Glutamatergic neuron (in vitro differentiated cells): Measurements from ENCODE around the gene S100P. TPM values are rescaled to one million over a fixed set of nuclear protein-coding genes. Genes with fewer than 3 reads are reported as not detected.

Source experiments
- DNase-seq: peaks from one replicate; pipeline ENCODE4 v3.0.0; 2022
- H3K27ac Mint-ChIP-seq: one replicate; pipeline ENCODE4 v1.8.0; 2020; ENCODE audit warnings: mild to moderate bottlenecking, mixed read lengths, inconsistent platforms; ENCODE audit not compliant: unreplicated experiment
- H3K27me3 Mint-ChIP-seq: one replicate; pipeline ENCODE4 v1.8.0; 2020; ENCODE audit warnings: mild to moderate bottlenecking, moderate library complexity, mixed read lengths, inconsistent platforms; ENCODE audit not compliant: unreplicated experiment
- H3K36me3 Mint-ChIP-seq: one replicate; pipeline ENCODE4 v1.8.0; 2020; ENCODE audit warnings: mild to moderate bottlenecking, mixed read lengths, inconsistent platforms; ENCODE audit not compliant: unreplicated experiment
- H3K4me1 Mint-ChIP-seq: one replicate; pipeline ENCODE4 v1.8.0; 2020; ENCODE audit warnings: mild to moderate bottlenecking, low read depth, mixed read lengths, inconsistent platforms; ENCODE audit not compliant: unreplicated experiment
- H3K4me3 Mint-ChIP-seq: one replicate; pipeline ENCODE4 v1.8.0; 2020; ENCODE audit warnings: mild to moderate bottlenecking, mixed read lengths, inconsistent platforms; ENCODE audit not compliant: unreplicated experiment
- H3K9me3 Mint-ChIP-seq: one replicate; pipeline ENCODE4 v1.8.0; 2020; ENCODE audit warnings: mild to moderate bottlenecking, moderate library complexity, mixed read lengths, inconsistent platforms; ENCODE audit not compliant: unreplicated experiment
- CTCF ChIP-seq: fragments of 200-600 bp; sonication (generic); IDR thresholded peaks from one replicate; pipeline ENCODE4 v1.5.0; 2021; ENCODE audit not compliant: partially characterized antibody, unreplicated experiment
- total RNA-seq: library from RNA; stranded (reverse); fragmentation: NEBNext Ultra II Directional; extraction: Animal tissue kit (Norgen Biotek cat#: 25700); gene quantifications from one replicate; pipeline ENCODE4 v1.2.1, GENCODE V29; 2021; ENCODE audit not compliant: unreplicated experiment

The S100P gene
- total RNA-seq, 1 donor from 2014 or later: not detected

- peaks cover 9% of the 10 kb centered on the region for H3K27me3 Mint-ChIP-seq
- H3K27ac Mint-ChIP-seq: no peak overlapping the region
- no peak for DNase-seq
- H3K36me3 Mint-ChIP-seq: no peaks in the 10 kb centered on the region
- peaks cover 20% of the 10 kb centered on the region for H3K4me1 Mint-ChIP-seq
- TF ChIP-seq CTCF: no peak
- peaks cover 18% of the 10 kb centered on the region for H3K9me3 Mint-ChIP-seq
- no peak overlapping the region for H3K4me3 Mint-ChIP-seq
Measured at GRCh38 chr4:6732441-6733357, 39.0 kb downstream of the S100P start.

- TF ChIP-seq CTCF: no peak
- peak overlapping the region; percentile 1 for H3K27ac Mint-ChIP-seq
Measured at GRCh38 chr4:6733358-6734164, 39.9 kb downstream of the S100P start.

GRCh38 chr4:6734165-6734786, 40.6 kb downstream of the S100P start:
- Mint-ChIP-seq H3K4me1 (peaks cover 12% of the 10 kb centered on the region), H3K36me3 (no peaks in the 10 kb centered on the region), H3K4me3 (no peak overlapping the region), H3K27ac (peak overlapping the region; percentile 52), H3K27me3 (peaks cover 9% of the 10 kb centered on the region), H3K9me3 (peaks cover 12% of the 10 kb centered on the region)
- no peak for DNase-seq
- no peak for TF ChIP-seq CTCF

More at GRCh38 chr4:6733358-6734164, 39.9 kb downstream of the S100P start:
- Mint-ChIP-seq H3K4me3 (no peak overlapping the region), H3K9me3 (peaks cover 14% of the 10 kb centered on the region), H3K27me3 (peaks cover 9% of the 10 kb centered on the region), H3K36me3 (no peaks in the 10 kb centered on the region), H3K4me1 (peaks cover 16% of the 10 kb centered on the region)
- no peak for DNase-seq

- H3K4me3 Mint-ChIP-seq: no peak overlapping the region
- H3K9me3 Mint-ChIP-seq: peaks cover 3% of the 10 kb centered on the region
- no peak for TF ChIP-seq CTCF
- no peaks in the 10 kb centered on the region for H3K27me3 Mint-ChIP-seq
- no peaks in the 10 kb centered on the region for H3K4me1 Mint-ChIP-seq
- no peak for DNase-seq
- no peaks in the 10 kb centered on the region for H3K36me3 Mint-ChIP-seq
- no peak overlapping the region for H3K27ac Mint-ChIP-seq
Measured at GRCh38 chr4:6739920-6740319, 46.2 kb downstream of the S100P start.
